ENCODE results near the gene RAB3C. TPM values are rescaled to one million over a fixed set of nuclear protein-coding genes. Genes with fewer than 3 reads are reported as not detected.

Gene RAB3C
- total RNA-seq, 1 donor from 2014 or later, result 0.30 TPM

- DNase-seq, result no peak
- no peaks in the 10 kb centered on the region for H3K9me3 ChIP-seq
- intact Hi-C loops (cut with DNase I), result no loop called here
- TF ChIP-seq CTCF (IDR thresholded peaks at IDR 0.05), result no peak
- H3K27ac ChIP-seq, result no peak overlapping the region
- no peaks in the 10 kb centered on the region for H3K4me1 ChIP-seq
- H3K27me3 ChIP-seq (ENCODE audit: low read depth), result no peaks in the 10 kb centered on the region
- ATAC-seq, result peak; percentile 38 to 53
- no peak overlapping the region for H3K4me3 ChIP-seq
- no peaks in the 10 kb centered on the region for H3K36me3 ChIP-seq
Measured at GRCh38 chr5:58902765-58903164, 319.9 kb downstream of the RAB3C start.

- intact Hi-C loops (cut with DNase I), result no loop called here
- H3K27ac ChIP-seq, result no peak overlapping the region
- no peaks in the 10 kb centered on the region for H3K4me1 ChIP-seq
- no peak for TF ChIP-seq CTCF (IDR thresholded peaks at IDR 0.05)
- H3K27me3 ChIP-seq (ENCODE audit: low read depth), result no peaks in the 10 kb centered on the region
- no peaks in the 10 kb centered on the region for H3K9me3 ChIP-seq
- H3K36me3 ChIP-seq, result no peaks in the 10 kb centered on the region
- H3K4me3 ChIP-seq, result no peak overlapping the region
- ATAC-seq (no peak), DNase-seq (no peak)
Measured at GRCh38 chr5:58904737-58905136, 321.9 kb downstream of the RAB3C start.

- no peak for TF ChIP-seq CTCF (IDR thresholded peaks at IDR 0.05)
- no peaks in the 10 kb centered on the region for H3K36me3 ChIP-seq
- H3K27ac ChIP-seq, result no peak overlapping the region
- H3K4me1 ChIP-seq, result no peaks in the 10 kb centered on the region
- intact Hi-C loops (cut with DNase I), result no loop called here
- H3K4me3 ChIP-seq, result no peak overlapping the region
- no peak for DNase-seq
- no peaks in the 10 kb centered on the region for H3K9me3 ChIP-seq
- no peak for ATAC-seq
- no peaks in the 10 kb centered on the region for H3K27me3 ChIP-seq (ENCODE audit: low read depth)
Measured at GRCh38 chr5:58905944-58906343, 323.1 kb downstream of the RAB3C start.

Other genes starting within 250 kb of the RAB3C start
- 37.5 TPM for gene PLK2, start 123.0 kb upstream of the RAB3C start, total RNA-seq
- gene GAPT, start 91.6 kb upstream of the RAB3C start, total RNA-seq, result 6.5 TPM

Measured in lower lobe of right lung (tissue), 2 donors.